ENCODE data around the gene SLC35F5. TPM values are rescaled to one million over a fixed set of nuclear protein-coding genes. Genes with fewer than 3 reads are reported as not detected.

The SLC35F5 gene
- polyA plus RNA-seq, 1 donor (not counting 4 experiments of a cell fraction or from before 2014, with no cell fraction given) = 86.5 TPM

- H3K36me3 ChIP-seq (ENCODE audit: control insufficient read depth in 2 of 2, extremely low read depth in 1 of 2, insufficient read depth in 2 of 2, low read length in 2 of 2) = no peaks in the 10 kb centered on the region
- H3K4me1 ChIP-seq (ENCODE audit: control insufficient read depth, extremely low read depth, insufficient read depth, low read length) = no peaks in the 10 kb centered on the region
- H4K20me1 ChIP-seq (ENCODE audit: control insufficient read depth, extremely low read depth, insufficient read depth, low read length) = no peaks in the 10 kb centered on the region
- FAIRE-seq (no peak), DNase-seq (ENCODE audit: low read depth, low spot score) (no peak)
- no peak overlapping the region for H3K9ac ChIP-seq (ENCODE audit: control insufficient read depth, extremely low read depth, insufficient read depth, low read length)
- H3K4me3 ChIP-seq (ENCODE audit: control insufficient read depth in 2 of 3, extremely low read depth in 1 of 3, insufficient read depth in 2 of 3, low read depth in 1 of 3, low read length in 3 of 3) = no peak overlapping the region
- H3K4me2 ChIP-seq (ENCODE audit: control insufficient read depth, extremely low read depth, insufficient read depth, low read depth, low read length) = no peak overlapping the region
- no peaks in the 10 kb centered on the region for H3K9me1 ChIP-seq (ENCODE audit: control insufficient read depth, extremely low read depth, insufficient read depth, low read length)
- H3K79me2 ChIP-seq (ENCODE audit: control insufficient read depth, insufficient read depth, low read length) = no peaks in the 10 kb centered on the region
- H3K27me3 ChIP-seq (ENCODE audit: control insufficient read depth, extremely low read depth, insufficient read depth, low read length) = no peaks in the 10 kb centered on the region
- no peaks in the 10 kb centered on the region for H3K9me3 ChIP-seq (ENCODE audit: control insufficient read depth, low read depth, low read length)
- dilution Hi-C loops (cut with MboI; ENCODE audit: extremely low pct_ligation_motif_present, low sequenced_read_pairs) = no loop called here
- no peak overlapping the region for H2AFZ ChIP-seq (ENCODE audit: control insufficient read depth, low read length)
- no peak overlapping the region for H3K27ac ChIP-seq (ENCODE audit: control insufficient read depth, insufficient read depth, low read length)
- no peak for TF ChIP-seq EZH2 (IDR thresholded peaks at IDR 0.05; ENCODE audit: low read length)
- TF ChIP-seq, protein P1, sequence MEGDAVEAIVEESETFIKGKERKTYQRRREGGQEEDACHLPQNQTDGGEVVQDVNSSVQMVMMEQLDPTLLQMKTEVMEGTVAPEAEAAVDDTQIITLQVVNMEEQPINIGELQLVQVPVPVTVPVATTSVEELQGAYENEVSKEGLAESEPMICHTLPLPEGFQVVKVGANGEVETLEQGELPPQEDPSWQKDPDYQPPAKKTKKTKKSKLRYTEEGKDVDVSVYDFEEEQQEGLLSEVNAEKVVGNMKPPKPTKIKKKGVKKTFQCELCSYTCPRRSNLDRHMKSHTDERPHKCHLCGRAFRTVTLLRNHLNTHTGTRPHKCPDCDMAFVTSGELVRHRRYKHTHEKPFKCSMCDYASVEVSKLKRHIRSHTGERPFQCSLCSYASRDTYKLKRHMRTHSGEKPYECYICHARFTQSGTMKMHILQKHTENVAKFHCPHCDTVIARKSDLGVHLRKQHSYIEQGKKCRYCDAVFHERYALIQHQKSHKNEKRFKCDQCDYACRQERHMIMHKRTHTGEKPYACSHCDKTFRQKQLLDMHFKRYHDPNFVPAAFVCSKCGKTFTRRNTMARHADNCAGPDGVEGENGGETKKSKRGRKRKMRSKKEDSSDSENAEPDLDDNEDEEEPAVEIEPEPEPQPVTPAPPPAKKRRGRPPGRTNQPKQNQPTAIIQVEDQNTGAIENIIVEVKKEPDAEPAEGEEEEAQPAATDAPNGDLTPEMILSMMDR (optimal IDR thresholded peaks at IDR 0.05 in 1 of 3, IDR thresholded peaks at IDR 0.05 in 1 of 3, conservative IDR thresholded peaks at IDR 0.05 in 1 of 3; ENCODE audit: extremely low read depth in 1 of 3, insufficient read depth in 2 of 3, low read length in 3 of 3) = no peak
Measured at GRCh38 chr2:113765276-113765675, 8.8 kb upstream of the SLC35F5 start.

- peaks cover 2% of the 10 kb centered on the region for H3K4me1 ChIP-seq (ENCODE audit: control insufficient read depth, extremely low read depth, insufficient read depth, low read length)
- no peaks in the 10 kb centered on the region for H3K27me3 ChIP-seq (ENCODE audit: control insufficient read depth, extremely low read depth, insufficient read depth, low read length)
- no peaks in the 10 kb centered on the region for H4K20me1 ChIP-seq (ENCODE audit: control insufficient read depth, extremely low read depth, insufficient read depth, low read length)
- no peak overlapping the region for H3K9ac ChIP-seq (ENCODE audit: control insufficient read depth, extremely low read depth, insufficient read depth, low read length)
- no peak overlapping the region for H3K4me3 ChIP-seq (ENCODE audit: control insufficient read depth in 2 of 3, extremely low read depth in 1 of 3, insufficient read depth in 2 of 3, low read depth in 1 of 3, low read length in 3 of 3)
- no peak for DNase-seq (ENCODE audit: low read depth, low spot score)
- no peak overlapping the region for H3K4me2 ChIP-seq (ENCODE audit: control insufficient read depth, extremely low read depth, insufficient read depth, low read depth, low read length)
- H3K9me1 ChIP-seq (ENCODE audit: control insufficient read depth, extremely low read depth, insufficient read depth, low read length) = no peaks in the 10 kb centered on the region
- H2AFZ ChIP-seq (ENCODE audit: control insufficient read depth, low read length) = no peak overlapping the region
- H3K9me3 ChIP-seq (ENCODE audit: control insufficient read depth, low read depth, low read length) = no peaks in the 10 kb centered on the region
- dilution Hi-C loops (cut with MboI; ENCODE audit: extremely low pct_ligation_motif_present, low sequenced_read_pairs) = no loop called here
- no peaks in the 10 kb centered on the region for H3K36me3 ChIP-seq (ENCODE audit: control insufficient read depth in 2 of 2, extremely low read depth in 1 of 2, insufficient read depth in 2 of 2, low read length in 2 of 2)
- no peak for TF ChIP-seq EZH2 (IDR thresholded peaks at IDR 0.05; ENCODE audit: low read length)
- TF ChIP-seq, protein P1 (optimal IDR thresholded peaks at IDR 0.05 in 1 of 3, IDR thresholded peaks at IDR 0.05 in 1 of 3, conservative IDR thresholded peaks at IDR 0.05 in 1 of 3; ENCODE audit: extremely low read depth in 1 of 3, insufficient read depth in 2 of 3, low read length in 3 of 3) = no peak
- FAIRE-seq = no peak
- no peaks in the 10 kb centered on the region for H3K79me2 ChIP-seq (ENCODE audit: control insufficient read depth, insufficient read depth, low read length)
- H3K27ac ChIP-seq (ENCODE audit: control insufficient read depth, insufficient read depth, low read length) = no peak overlapping the region
Measured at GRCh38 chr2:113762377-113763118, 6.1 kb upstream of the SLC35F5 start.
